Measurements from ENCODE around the gene ZBTB20.

The ZBTB20 gene

GRCh38 chr3:114420072-114420471 lies 727.0 kb downstream of the ZBTB20 start:
- no peak for DNase-seq
- Histone ChIP-seq H4K91ac (ENCODE audit: low read length) (no peak overlapping the region), H3K27ac (ENCODE audit: low read length, poor library complexity, severe bottlenecking) (no peak overlapping the region), H3K4me3 (ENCODE audit: insufficient read depth in 1 of 2, low read depth in 1 of 2, low read length in 2 of 2) (no peak overlapping the region), H2BK120ac (ENCODE audit: low read depth, low read length) (no peak overlapping the region), H3K36me3 (ENCODE audit: control insufficient read depth in 1 of 2, insufficient read depth in 2 of 2, low read depth in 1 of 2, low read length in 2 of 2) (no peaks in the 10 kb centered on the region), H3K4me1 (ENCODE audit: control insufficient read depth, insufficient read depth, low read depth, low read length) (no peaks in the 10 kb centered on the region), H2BK5ac (ENCODE audit: low read depth, low read length, poor library complexity, severe bottlenecking) (no peak overlapping the region), H2BK12ac (ENCODE audit: low read length in 2 of 2) (no peak overlapping the region), H3K9ac (ENCODE audit: low read length) (no peak overlapping the region), H3K4me2 (ENCODE audit: low read length, poor library complexity, severe bottlenecking) (no peak overlapping the region), H4K8ac (ENCODE audit: low read length) (no peak overlapping the region), H3K18ac (ENCODE audit: low read depth in 1 of 2, low read length in 2 of 2) (no peak overlapping the region), H3K23ac (ENCODE audit: low read length in 2 of 2) (no peak overlapping the region), H3K79me1 (replicated peaks; ENCODE audit: low read length, poor library complexity, severe bottlenecking) (peaks cover 22% of the 10 kb centered on the region), H3K27me3 (ENCODE audit: control insufficient read depth in 1 of 2, insufficient read depth in 1 of 2, low read length in 2 of 2) (no peaks in the 10 kb centered on the region), H2BK15ac (ENCODE audit: low read depth, poor library complexity, severe bottlenecking) (no peak overlapping the region), H3K14ac (ENCODE audit: low read length in 2 of 2) (no peak overlapping the region), H2AK5ac (ENCODE audit: low read length, severe bottlenecking) (no peak overlapping the region), H2AFZ (ENCODE audit: low read depth, low read length) (no peak overlapping the region), H3K4ac (ENCODE audit: low read depth in 1 of 2, low read length in 2 of 2) (no peak overlapping the region), H3K9me3 (ENCODE audit: control insufficient read depth, low read length) (no peaks in the 10 kb centered on the region)
- WGBS, result 65% methylated on average over 3 of the region's 3 CpGs

GRCh38 chr3:114418724-114419543 lies 728.2 kb downstream of the ZBTB20 start:
- H3K18ac ChIP-seq (ENCODE audit: low read depth in 1 of 2, low read length in 2 of 2), result no peak overlapping the region

GRCh38 chr3:114418107-114418506 lies 729.0 kb downstream of the ZBTB20 start:
- Histone ChIP-seq H2AFZ (ENCODE audit: low read depth, low read length) (no peak overlapping the region), H3K18ac (ENCODE audit: low read depth in 1 of 2, low read length in 2 of 2) (no peak overlapping the region), H3K9me3 (ENCODE audit: control insufficient read depth, low read length) (no peaks in the 10 kb centered on the region), H2AK5ac (ENCODE audit: low read length, severe bottlenecking) (no peak overlapping the region), H4K8ac (ENCODE audit: low read length) (no peak overlapping the region), H3K27ac (ENCODE audit: low read length, poor library complexity, severe bottlenecking) (no peak overlapping the region), H3K4ac (ENCODE audit: low read depth in 1 of 2, low read length in 2 of 2) (no peak overlapping the region), H3K4me2 (ENCODE audit: low read length, poor library complexity, severe bottlenecking) (no peak overlapping the region), H3K14ac (ENCODE audit: low read length in 2 of 2) (no peak overlapping the region), H2BK15ac (ENCODE audit: low read depth, poor library complexity, severe bottlenecking) (no peak overlapping the region), H3K79me1 (replicated peaks; ENCODE audit: low read length, poor library complexity, severe bottlenecking) (peaks cover 19% of the 10 kb centered on the region), H3K27me3 (ENCODE audit: control insufficient read depth in 1 of 2, insufficient read depth in 1 of 2, low read length in 2 of 2) (no peaks in the 10 kb centered on the region), H3K4me1 (ENCODE audit: control insufficient read depth, insufficient read depth, low read depth, low read length) (no peaks in the 10 kb centered on the region), H3K36me3 (ENCODE audit: control insufficient read depth in 1 of 2, insufficient read depth in 2 of 2, low read depth in 1 of 2, low read length in 2 of 2) (no peaks in the 10 kb centered on the region), H3K4me3 (ENCODE audit: insufficient read depth in 1 of 2, low read depth in 1 of 2, low read length in 2 of 2) (peak overlapping the region in 1 of 2 experiments; percentile 63), H4K91ac (ENCODE audit: low read length) (no peak overlapping the region), H3K9ac (ENCODE audit: low read length) (peak overlapping the region; percentile 82), H2BK5ac (ENCODE audit: low read depth, low read length, poor library complexity, severe bottlenecking) (no peak overlapping the region), H2BK12ac (ENCODE audit: low read length in 2 of 2) (no peak overlapping the region), H2BK120ac (ENCODE audit: low read depth, low read length) (no peak overlapping the region), H3K23ac (ENCODE audit: low read length in 2 of 2) (no peak overlapping the region)
- DNase-seq, result no peak

More at GRCh38 chr3:114418724-114419543, 728.2 kb downstream of the ZBTB20 start:
- Histone ChIP-seq H3K9me3 (ENCODE audit: control insufficient read depth, low read length) (no peaks in the 10 kb centered on the region), H2AK5ac (ENCODE audit: low read length, severe bottlenecking) (no peak overlapping the region), H3K4me1 (ENCODE audit: control insufficient read depth, insufficient read depth, low read depth, low read length) (no peaks in the 10 kb centered on the region), H3K14ac (ENCODE audit: low read length in 2 of 2) (no peak overlapping the region), H2BK15ac (ENCODE audit: low read depth, poor library complexity, severe bottlenecking) (no peak overlapping the region), H4K91ac (ENCODE audit: low read length) (no peak overlapping the region), H3K4me3 (ENCODE audit: insufficient read depth in 1 of 2, low read depth in 1 of 2, low read length in 2 of 2) (peak overlapping the region in 1 of 2 experiments; percentile 63), H3K9ac (ENCODE audit: low read length) (peak overlapping the region; percentile 82), H3K4me2 (ENCODE audit: low read length, poor library complexity, severe bottlenecking) (no peak overlapping the region), H3K36me3 (ENCODE audit: control insufficient read depth in 1 of 2, insufficient read depth in 2 of 2, low read depth in 1 of 2, low read length in 2 of 2) (no peaks in the 10 kb centered on the region), H2BK12ac (ENCODE audit: low read length in 2 of 2) (no peak overlapping the region), H4K8ac (ENCODE audit: low read length) (no peak overlapping the region), H3K4ac (ENCODE audit: low read depth in 1 of 2, low read length in 2 of 2) (no peak overlapping the region), H2BK5ac (ENCODE audit: low read depth, low read length, poor library complexity, severe bottlenecking) (no peak overlapping the region), H3K79me1 (replicated peaks; ENCODE audit: low read length, poor library complexity, severe bottlenecking) (peaks cover 17% of the 10 kb centered on the region), H3K27me3 (ENCODE audit: control insufficient read depth in 1 of 2, insufficient read depth in 1 of 2, low read length in 2 of 2) (no peaks in the 10 kb centered on the region), H2AFZ (ENCODE audit: low read depth, low read length) (no peak overlapping the region), H3K27ac (ENCODE audit: low read length, poor library complexity, severe bottlenecking) (no peak overlapping the region), H3K23ac (ENCODE audit: low read length in 2 of 2) (no peak overlapping the region), H2BK120ac (ENCODE audit: low read depth, low read length) (no peak overlapping the region)
- DNase-seq, result peak; percentile 85
- 35% methylated on average over 8 of the region's 8 CpGs for WGBS

GRCh38 chr3:114417675-114418074 lies 729.4 kb downstream of the ZBTB20 start:
- Histone ChIP-seq H3K14ac (ENCODE audit: low read length in 2 of 2) (no peak overlapping the region), H3K18ac (ENCODE audit: low read depth in 1 of 2, low read length in 2 of 2) (no peak overlapping the region), H3K9ac (ENCODE audit: low read length) (peak overlapping the region; percentile 58), H3K27me3 (ENCODE audit: control insufficient read depth in 1 of 2, insufficient read depth in 1 of 2, low read length in 2 of 2) (no peaks in the 10 kb centered on the region), H3K4ac (ENCODE audit: low read depth in 1 of 2, low read length in 2 of 2) (no peak overlapping the region), H2BK120ac (ENCODE audit: low read depth, low read length) (no peak overlapping the region), H2BK12ac (ENCODE audit: low read length in 2 of 2) (no peak overlapping the region), H3K23ac (ENCODE audit: low read length in 2 of 2) (no peak overlapping the region), H3K36me3 (ENCODE audit: control insufficient read depth in 1 of 2, insufficient read depth in 2 of 2, low read depth in 1 of 2, low read length in 2 of 2) (no peaks in the 10 kb centered on the region), H3K79me1 (replicated peaks; ENCODE audit: low read length, poor library complexity, severe bottlenecking) (peaks cover 17% of the 10 kb centered on the region), H2AK5ac (ENCODE audit: low read length, severe bottlenecking) (no peak overlapping the region), H4K91ac (ENCODE audit: low read length) (no peak overlapping the region), H2AFZ (ENCODE audit: low read depth, low read length) (no peak overlapping the region), H3K9me3 (ENCODE audit: control insufficient read depth, low read length) (no peaks in the 10 kb centered on the region), H3K4me2 (ENCODE audit: low read length, poor library complexity, severe bottlenecking) (no peak overlapping the region), H4K8ac (ENCODE audit: low read length) (no peak overlapping the region), H3K27ac (ENCODE audit: low read length, poor library complexity, severe bottlenecking) (no peak overlapping the region), H3K4me1 (ENCODE audit: control insufficient read depth, insufficient read depth, low read depth, low read length) (no peaks in the 10 kb centered on the region), H3K4me3 (ENCODE audit: insufficient read depth in 1 of 2, low read depth in 1 of 2, low read length in 2 of 2) (peak overlapping the region in 1 of 2 experiments; percentile 63), H2BK5ac (ENCODE audit: low read depth, low read length, poor library complexity, severe bottlenecking) (no peak overlapping the region), H2BK15ac (ENCODE audit: low read depth, poor library complexity, severe bottlenecking) (no peak overlapping the region)
- DNase-seq, result no peak
- WGBS, result 100% methylated on average over 2 of the region's 3 CpGs
